ENCODE data around the gene RNF152.

The RNF152 gene

DNA sequence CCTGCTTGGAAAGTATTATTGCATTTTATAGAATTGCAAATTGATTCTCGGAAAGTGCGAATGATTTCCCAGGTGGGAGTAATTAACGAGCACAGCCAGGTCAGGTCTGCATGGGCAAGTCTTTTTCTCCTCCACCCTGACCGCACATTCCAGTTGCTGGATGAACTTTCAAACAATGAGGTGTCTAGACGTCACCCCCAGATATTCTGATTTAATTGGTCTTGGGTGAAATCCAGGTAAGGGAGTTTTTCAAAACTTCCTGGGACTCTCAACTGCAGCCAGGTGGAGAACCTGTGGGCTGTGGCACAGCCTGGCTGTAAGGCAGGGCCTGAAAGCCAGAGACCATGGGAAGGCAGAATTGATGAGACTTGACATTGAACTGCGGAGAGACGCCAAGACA lies 15.9 kb upstream of the RNF152 start:
- no peak for DNase-seq (ENCODE audit: low read depth)
- no peak overlapping the region for H3K4me3 ChIP-seq (ENCODE audit: low read length)
- TF ChIP-seq, protein P1, sequence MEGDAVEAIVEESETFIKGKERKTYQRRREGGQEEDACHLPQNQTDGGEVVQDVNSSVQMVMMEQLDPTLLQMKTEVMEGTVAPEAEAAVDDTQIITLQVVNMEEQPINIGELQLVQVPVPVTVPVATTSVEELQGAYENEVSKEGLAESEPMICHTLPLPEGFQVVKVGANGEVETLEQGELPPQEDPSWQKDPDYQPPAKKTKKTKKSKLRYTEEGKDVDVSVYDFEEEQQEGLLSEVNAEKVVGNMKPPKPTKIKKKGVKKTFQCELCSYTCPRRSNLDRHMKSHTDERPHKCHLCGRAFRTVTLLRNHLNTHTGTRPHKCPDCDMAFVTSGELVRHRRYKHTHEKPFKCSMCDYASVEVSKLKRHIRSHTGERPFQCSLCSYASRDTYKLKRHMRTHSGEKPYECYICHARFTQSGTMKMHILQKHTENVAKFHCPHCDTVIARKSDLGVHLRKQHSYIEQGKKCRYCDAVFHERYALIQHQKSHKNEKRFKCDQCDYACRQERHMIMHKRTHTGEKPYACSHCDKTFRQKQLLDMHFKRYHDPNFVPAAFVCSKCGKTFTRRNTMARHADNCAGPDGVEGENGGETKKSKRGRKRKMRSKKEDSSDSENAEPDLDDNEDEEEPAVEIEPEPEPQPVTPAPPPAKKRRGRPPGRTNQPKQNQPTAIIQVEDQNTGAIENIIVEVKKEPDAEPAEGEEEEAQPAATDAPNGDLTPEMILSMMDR (conservative IDR thresholded peaks at IDR 0.05; ENCODE audit: low read depth, low read length), result no peak

DNA sequence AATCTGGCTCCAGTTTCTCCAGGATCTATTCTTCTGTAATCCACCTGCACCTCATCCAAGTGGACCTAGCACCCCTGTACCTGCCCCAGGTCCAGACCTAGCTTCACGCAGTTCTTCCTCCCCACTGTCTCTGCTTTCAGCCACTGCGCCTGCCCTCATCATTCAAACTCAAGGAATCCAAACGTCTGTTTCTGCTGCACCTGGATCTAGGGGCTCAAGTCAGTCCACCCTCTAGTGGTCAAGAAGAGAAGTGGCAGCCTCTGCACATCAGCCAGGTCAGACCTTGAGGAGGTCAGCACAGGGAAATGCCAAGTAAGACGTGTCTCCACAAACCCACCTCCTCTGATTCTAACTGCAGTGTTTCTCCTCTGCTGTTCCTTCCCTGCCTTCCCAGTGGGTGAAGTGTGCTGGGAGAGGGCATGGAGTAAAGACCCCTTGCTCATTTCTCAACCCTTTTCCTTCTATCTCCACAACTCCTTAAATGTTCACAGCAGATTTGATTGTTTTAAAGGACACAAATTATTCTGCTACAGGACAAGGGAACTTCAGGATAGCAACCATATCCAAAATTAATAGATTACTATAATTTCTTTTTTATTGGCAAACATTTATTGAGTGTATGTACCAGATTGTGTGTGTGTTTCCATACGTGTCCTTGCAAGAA lies 8.6 kb upstream of the RNF152 start:
- TF ChIP-seq, protein P1 (conservative IDR thresholded peaks at IDR 0.05; ENCODE audit: low read depth, low read length), result peak; percentile 99
- H3K4me3 ChIP-seq (ENCODE audit: low read length), result no peak overlapping the region
- DNase-seq (ENCODE audit: low read depth), result no peak

DNA sequence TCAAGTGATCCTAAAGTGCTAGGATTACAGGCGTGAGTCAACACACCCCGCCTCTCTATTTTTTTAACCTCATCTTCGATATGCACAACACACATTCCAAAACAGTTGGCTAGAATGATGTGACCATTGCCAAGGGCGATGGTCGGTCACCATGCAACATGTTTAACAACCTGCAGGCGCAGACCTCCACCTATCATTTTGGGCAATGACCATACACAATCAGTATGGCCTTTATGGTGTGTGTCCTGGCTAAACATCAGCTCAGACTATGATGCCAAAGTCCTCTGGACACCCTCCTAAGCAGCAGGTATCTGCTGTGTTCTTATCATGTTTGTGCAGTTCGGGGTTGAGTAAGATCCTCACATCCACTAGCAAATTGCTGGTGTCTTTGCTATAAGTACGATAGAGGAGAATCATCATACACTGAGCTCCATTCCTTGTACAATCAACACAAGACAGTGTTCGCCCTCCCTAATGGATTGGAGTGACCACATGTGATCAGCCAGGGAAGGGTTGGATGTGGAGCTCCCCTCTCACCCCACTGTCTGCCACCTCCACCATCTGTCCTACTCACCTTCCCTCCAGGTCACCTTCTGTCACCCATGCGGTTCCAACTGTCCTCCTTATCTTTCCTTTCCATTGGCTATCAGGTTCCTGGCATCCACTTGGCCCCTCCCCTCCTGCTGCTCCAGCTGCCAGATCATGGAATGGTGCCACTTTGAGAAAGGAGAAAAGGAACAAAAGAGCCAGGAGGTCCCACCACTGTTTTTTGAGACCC lies 7.9 kb upstream of the RNF152 start:
- no peak overlapping the region for H3K4me3 ChIP-seq (ENCODE audit: low read length)
- TF ChIP-seq, protein P1 (conservative IDR thresholded peaks at IDR 0.05; ENCODE audit: low read depth, low read length), result no peak
- DNase-seq (ENCODE audit: low read depth), result no peak

DNA sequence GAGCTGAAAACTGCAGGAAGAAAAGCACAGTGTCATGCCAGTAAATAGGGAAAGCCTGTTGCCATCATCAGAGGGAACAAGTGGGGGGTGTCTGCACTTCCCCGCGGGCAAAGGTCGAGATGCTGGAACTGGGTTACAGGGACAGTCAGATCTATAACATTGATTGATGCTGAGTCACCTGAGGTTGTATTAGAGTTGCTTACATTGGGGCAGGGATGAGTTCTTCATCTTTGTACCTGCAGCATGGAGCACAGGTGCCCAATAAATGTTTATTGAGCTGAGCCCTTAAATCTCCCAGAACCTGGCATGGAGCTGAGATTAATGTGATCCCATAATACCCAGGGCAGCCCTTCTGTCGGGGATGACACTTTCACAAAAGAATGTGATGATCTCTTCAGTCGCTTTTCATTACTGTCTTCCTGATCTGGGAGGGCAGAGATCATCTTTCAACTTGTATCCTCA lies 5.9 kb upstream of the RNF152 start:
- no peak overlapping the region for H3K4me3 ChIP-seq (ENCODE audit: low read length)
- TF ChIP-seq, protein P1 (conservative IDR thresholded peaks at IDR 0.05; ENCODE audit: low read depth, low read length), result no peak
- no peak for DNase-seq (ENCODE audit: low read depth)

DNA sequence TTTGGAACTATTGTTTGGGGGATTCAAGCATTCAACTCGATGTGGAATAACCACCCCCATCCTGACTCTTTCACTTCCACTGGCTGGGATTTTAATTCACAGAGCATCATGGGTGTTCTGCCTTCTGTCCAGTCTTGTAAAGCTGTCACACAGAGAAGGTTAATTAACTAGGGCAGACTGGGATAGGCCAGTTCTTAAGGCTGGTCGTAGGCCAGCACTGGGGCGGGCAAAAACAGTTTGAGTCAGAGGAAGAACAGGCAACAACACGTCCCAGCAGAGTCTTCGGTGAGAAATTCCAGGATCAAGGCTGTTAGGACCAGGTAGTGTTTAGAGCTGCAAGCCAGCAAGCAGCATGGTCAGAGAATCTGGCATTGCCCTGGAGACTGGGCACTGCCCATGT lies 4.0 kb upstream of the RNF152 start:
- peak; percentile 34 for DNase-seq (ENCODE audit: low read depth)
- TF ChIP-seq, protein P1 (conservative IDR thresholded peaks at IDR 0.05; ENCODE audit: low read depth, low read length), result no peak
- H3K4me3 ChIP-seq (ENCODE audit: low read length), result no peak overlapping the region

DNA sequence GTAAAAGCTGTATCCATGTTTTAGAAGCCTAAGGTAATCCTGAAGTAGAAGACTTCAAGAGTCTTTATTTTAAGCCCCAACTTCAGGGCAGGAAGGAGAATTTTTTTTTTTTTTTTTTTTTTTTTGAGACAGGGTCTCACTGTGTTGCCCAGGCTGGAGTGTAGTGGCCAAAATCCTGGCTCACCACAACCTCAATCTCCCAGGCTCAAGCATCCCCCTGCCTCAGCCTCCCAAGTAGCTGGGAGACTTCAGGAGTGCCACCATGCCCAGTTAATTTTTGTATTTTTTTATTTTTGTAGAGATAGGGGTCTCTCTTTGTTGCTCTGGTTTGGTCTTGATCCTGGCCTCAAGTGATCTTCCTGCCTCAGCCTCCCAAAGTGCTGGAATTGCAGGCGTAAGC lies 3.3 kb upstream of the RNF152 start:
- TF ChIP-seq, protein P1 (conservative IDR thresholded peaks at IDR 0.05; ENCODE audit: low read depth, low read length), result no peak
- H3K4me3 ChIP-seq (ENCODE audit: low read length), result no peak overlapping the region
- DNase-seq (ENCODE audit: low read depth), result no peak
